Endothelial cell of umbilical vein (primary cell): ENCODE results near the gene LANCL2. TPM values are rescaled to one million over a fixed set of nuclear protein-coding genes. Genes with fewer than 3 reads are reported as not detected.

Experiments used
- BruUV-seq: library from RNA; stranded (reverse); fragments of 400-500 nt; replicated peaks from 2 replicates; lab custom pipeline; 2021; lab: Mats Ljungman, UMichigan
- CTCF ChIA-PET: fragments of 300-600, 350-600 bp; sonication (Branson Sonifier 250); formaldehyde crosslinking; loops from one replicate; lab custom pipeline; 2021; ENCODE audit warnings: antibody characterized with exemption, inconsistent platforms; lab: Charles Lee
- POLR2A ChIA-PET: fragments of 300-600, 350-600 bp; sonication (Branson Sonifier 250); formaldehyde crosslinking; loops from one replicate; lab custom pipeline; 2021; ENCODE audit warnings: antibody characterized with exemption, inconsistent platforms; lab: Charles Lee
- DNase-seq: peaks from one replicate; pipeline ENCODE4 v3.0.0-alpha.2; 2011; ENCODE audit warnings: low read depth, low spot score
- FAIRE-seq: peaks from 2 replicates; lab custom pipeline; 2011; peaks lifted over from hg19 to GRCh38; lab: Jason Lieb, UNC
- H2AFZ ChIP-seq: 2 replicates; pipeline ENCODE4 v1.6.0; 2012; ENCODE audit warnings: low read depth, low read length, control low read depth, inconsistent platforms
- H3K27ac ChIP-seq: 2 replicates; pipeline ENCODE4 v1.5.1; 2011; ENCODE audit warnings: low read depth, mild to moderate bottlenecking, control low read depth, low read length, moderate library complexity; ENCODE audit not compliant: insufficient read depth
- H3K27me3 ChIP-seq, 2 experiments: 2 replicates each; pipeline versions ENCODE4 v1.6.0 to v1.6.1; 2011; ENCODE audit warnings: low read length in 2 of 2, mixed read lengths in 1 of 2; ENCODE audit not compliant: control insufficient read depth in 2 of 2, insufficient read depth in 2 of 2
- H3K36me3 ChIP-seq, 2 experiments: 2 replicates in 1 of 2; 3 replicates in 1 of 2; pipeline ENCODE4 v1.5.1; 2011; ENCODE audit warnings: low read length in 2 of 2, mild to moderate bottlenecking in 1 of 2, moderate library complexity in 1 of 2; ENCODE audit not compliant: control insufficient read depth in 2 of 2, insufficient read depth in 2 of 2; ENCODE audit errors: extremely low read depth in 1 of 2
- H3K4me1 ChIP-seq: 3 replicates; pipeline ENCODE4 v1.5.1; 2011; ENCODE audit warnings: mild to moderate bottlenecking, low read length; ENCODE audit not compliant: control insufficient read depth, insufficient read depth; ENCODE audit errors: extremely low read depth
- H3K4me2 ChIP-seq: 2 replicates; pipeline ENCODE4 v1.6.1; 2011; ENCODE audit warnings: low read length, control low read depth, mixed read lengths; ENCODE audit not compliant: insufficient read depth
- H3K4me3 ChIP-seq, 3 experiments: fragments of 200-600 bp in 1 of 3; sonication (generic), shearing (Covaris generic) in 1 of 3; replicated peaks in 1 of 3; 2 replicates each; pipeline ENCODE4 v1.5.1; 2011 to 2016; ENCODE audit warnings: control low read depth in 3 of 3, low read length in 3 of 3, mild to moderate bottlenecking in 2 of 3, inconsistent platforms in 1 of 3, low read depth in 1 of 3, moderate library complexity in 1 of 3; ENCODE audit not compliant: insufficient read depth in 1 of 3
- H3K79me2 ChIP-seq: 2 replicates; pipeline ENCODE4 v1.6.0; 2012; ENCODE audit warnings: low read length, inconsistent platforms; ENCODE audit not compliant: control insufficient read depth, insufficient read depth
- H3K9ac ChIP-seq: replicated peaks from 2 replicates; pipeline ENCODE3; 2011; ENCODE audit warnings: low read length, control low read depth; ENCODE audit not compliant: insufficient read depth; ENCODE audit errors: extremely low read depth
- H3K9me1 ChIP-seq: replicated peaks from 3 replicates; pipeline ENCODE4 v1.6.0; 2011; ENCODE audit warnings: mild to moderate bottlenecking, low read length; ENCODE audit not compliant: control insufficient read depth, insufficient read depth; ENCODE audit errors: extremely low read depth
- H3K9me3 ChIP-seq: replicated peaks from 2 replicates; pipeline ENCODE4 v1.5.1; 2012; ENCODE audit warnings: low read length, inconsistent platforms; ENCODE audit not compliant: control insufficient read depth, insufficient read depth
- H4K20me1 ChIP-seq: replicated peaks from 2 replicates; pipeline ENCODE3; 2011; ENCODE audit warnings: mild to moderate bottlenecking, low read length; ENCODE audit not compliant: control insufficient read depth, insufficient read depth; ENCODE audit errors: extremely low read depth
- EZH2 ChIP-seq: IDR thresholded peaks from 2 replicates; pipeline ENCODE4 v1.6.1; 2012; ENCODE audit warnings: borderline replicate concordance, low read depth, mild to moderate bottlenecking, moderate library complexity, low read length, inconsistent platforms; ENCODE audit not compliant: severe bottlenecking
- FOS ChIP-seq: IDR thresholded peaks from 2 replicates; pipeline ENCODE4 v1.6.1; 2011; ENCODE audit warnings: mild to moderate bottlenecking, low read length, moderate library complexity, borderline replicate concordance; ENCODE audit not compliant: insufficient read depth
- GATA2 ChIP-seq: IDR thresholded peaks from 2 replicates; pipeline ENCODE4 v1.7.0; 2011; ENCODE audit warnings: low read depth, mild to moderate bottlenecking, moderate library complexity, mixed read lengths, low read length; ENCODE audit not compliant: insufficient read length, insufficient read depth
- MYC ChIP-seq: IDR thresholded peaks from one replicate; pipeline ENCODE4 v1.6.1; 2011; ENCODE audit warnings: mild to moderate bottlenecking, low read depth, low read length
- POLR2A ChIP-seq: IDR thresholded peaks from 2 replicates; pipeline ENCODE4 v1.6.1; 2012; ENCODE audit warnings: low read depth, mild to moderate bottlenecking, control low read depth, low read length
- POLR2AphosphoS5 ChIP-seq: IDR thresholded peaks from 2 replicates; pipeline ENCODE4 v1.6.1; 2012; ENCODE audit warnings: low read depth, mild to moderate bottlenecking, control low read depth, low read length, moderate library complexity; ENCODE audit not compliant: insufficient read depth
- dilution Hi-C: fragments of 300-500 bp; cut with MboI; formaldehyde crosslinking; loops from one replicate; pipeline ENCODE4 v1.15.0; 2019; ENCODE audit warnings: low sequenced_read_pairs; ENCODE audit not compliant: extremely low pct_ligation_motif_present
- intact Hi-C: fragments of 100-400 bp; cut with micrococcal nuclease; formaldehyde crosslinking; loops from one replicate; pipeline ENCODE4 v1.10.0; 2022
- polyA plus RNA-seq, 4 experiments: library from polyadenylated mRNA; depleted of rRNA in 3 of 4; stranded (reverse) in 3 of 4; unstranded in 1 of 4; fragments of >200 nt; gene quantifications; 2 replicates each; pipeline versions ENCODE4 v1.2.1 to v1.2.3, GENCODE V29; 2011 to 2012; ENCODE audit warnings: missing spikeins in 1 of 4
- total RNA-seq: library from RNA; stranded (reverse); gene quantifications from 2 replicates; pipeline ENCODE4 v1.2.3, GENCODE V29; 2021
- TF ChIP-seq, protein P1 (sequence below), 2 donors: IDR thresholded peaks; 1 replicate in 1 of 2; 2 replicates in 1 of 2; pipeline ENCODE4 v1.5.1; 2011; ENCODE audit warnings: low read length in 2 of 2, mild to moderate bottlenecking in 2 of 2, moderate library complexity in 2 of 2, control low read depth in 1 of 2, inconsistent platforms in 1 of 2, low read depth in 1 of 2; ENCODE audit not compliant: insufficient read depth in 1 of 2; ENCODE audit errors: extremely low read depth in 1 of 2
- TF ChIP-seq, protein P2 (sequence below): IDR thresholded peaks from 2 replicates; pipeline ENCODE4 v1.6.1; 2011; ENCODE audit not compliant: insufficient read depth, insufficient read length

LANCL2 gene
- total and polyA plus RNA-seq, 2 donors (not counting 3 experiments of a cell fraction or from before 2014, with no cell fraction given) = 19.2 to 25.3 TPM

DNA sequence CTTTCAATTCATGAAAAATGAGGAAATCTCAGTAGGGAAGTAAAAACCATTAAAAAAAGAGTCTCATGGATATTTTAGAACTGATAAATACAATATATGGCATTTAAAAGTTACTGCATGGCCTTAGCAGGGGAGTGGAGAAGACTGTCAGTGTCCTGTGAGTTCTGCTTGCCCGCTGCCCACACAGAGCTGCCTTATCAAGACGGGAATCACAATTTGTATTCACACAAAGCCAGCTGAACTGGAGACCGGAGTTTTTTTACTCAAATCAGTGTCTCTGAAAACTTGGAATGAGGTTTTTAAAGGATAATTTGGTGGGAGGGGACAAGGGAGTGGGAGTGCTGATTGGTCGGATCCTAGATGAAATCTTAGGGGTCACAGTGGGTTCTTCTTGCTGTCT lies 17.1 kb downstream of the LANCL2 start:
- no peak overlapping the region for H3K27ac ChIP-seq

More for the DNA sequence above, 17.1 kb downstream of the LANCL2 start:
- H3K9me3 ChIP-seq = peaks cover 4% of the 10 kb centered on the region
- intact Hi-C loops = no loop called here
- no peaks in the 10 kb centered on the region for H4K20me1 ChIP-seq
- no peak overlapping the region for H3K4me2 ChIP-seq
- no peak for TF ChIP-seq MYC
- no peak for TF ChIP-seq EZH2
- no peak for TF ChIP-seq POLR2AphosphoS5
- TF ChIP-seq, protein P1, sequence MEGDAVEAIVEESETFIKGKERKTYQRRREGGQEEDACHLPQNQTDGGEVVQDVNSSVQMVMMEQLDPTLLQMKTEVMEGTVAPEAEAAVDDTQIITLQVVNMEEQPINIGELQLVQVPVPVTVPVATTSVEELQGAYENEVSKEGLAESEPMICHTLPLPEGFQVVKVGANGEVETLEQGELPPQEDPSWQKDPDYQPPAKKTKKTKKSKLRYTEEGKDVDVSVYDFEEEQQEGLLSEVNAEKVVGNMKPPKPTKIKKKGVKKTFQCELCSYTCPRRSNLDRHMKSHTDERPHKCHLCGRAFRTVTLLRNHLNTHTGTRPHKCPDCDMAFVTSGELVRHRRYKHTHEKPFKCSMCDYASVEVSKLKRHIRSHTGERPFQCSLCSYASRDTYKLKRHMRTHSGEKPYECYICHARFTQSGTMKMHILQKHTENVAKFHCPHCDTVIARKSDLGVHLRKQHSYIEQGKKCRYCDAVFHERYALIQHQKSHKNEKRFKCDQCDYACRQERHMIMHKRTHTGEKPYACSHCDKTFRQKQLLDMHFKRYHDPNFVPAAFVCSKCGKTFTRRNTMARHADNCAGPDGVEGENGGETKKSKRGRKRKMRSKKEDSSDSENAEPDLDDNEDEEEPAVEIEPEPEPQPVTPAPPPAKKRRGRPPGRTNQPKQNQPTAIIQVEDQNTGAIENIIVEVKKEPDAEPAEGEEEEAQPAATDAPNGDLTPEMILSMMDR (IDR thresholded peaks at IDR 0.05; ENCODE audit: extremely low read depth in 1 of 2, insufficient read depth in 1 of 2, low read depth in 1 of 2, low read length in 2 of 2) = no peak
- TF ChIP-seq FOS = no peak
- no peak for TF ChIP-seq GATA2
- no peak for TF ChIP-seq POLR2A
- TF ChIP-seq, protein P2, sequence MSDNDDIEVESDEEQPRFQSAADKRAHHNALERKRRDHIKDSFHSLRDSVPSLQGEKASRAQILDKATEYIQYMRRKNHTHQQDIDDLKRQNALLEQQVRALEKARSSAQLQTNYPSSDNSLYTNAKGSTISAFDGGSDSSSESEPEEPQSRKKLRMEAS = no peak
- POLR2A ChIA-PET = no interaction called here
- BruUV-seq = no TSS peak
- no peak for DNase-seq
- no peaks in the 10 kb centered on the region for H3K27me3 ChIP-seq
- FAIRE-seq = no peak
- H3K36me3 ChIP-seq = no peaks in the 10 kb centered on the region
- no peak overlapping the region for H3K9ac ChIP-seq
- no peaks in the 10 kb centered on the region for H3K79me2 ChIP-seq
- CTCF ChIA-PET = no interaction called here
- H3K4me3 ChIP-seq = no peak overlapping the region
- H2AFZ ChIP-seq = no peak overlapping the region
- no peaks in the 10 kb centered on the region for H3K4me1 ChIP-seq
- dilution Hi-C loops = no loop called here
- H3K9me1 ChIP-seq = no peaks in the 10 kb centered on the region
